Gastrocnemius medialis (tissue), 4 donors: ENCODE data around the gene CLCN3. TPM values are rescaled to one million over a fixed set of nuclear protein-coding genes. Genes with fewer than 3 reads are reported as not detected.
A peak's percentile ranks its signal among the peaks of the same experiment; 100 is the strongest.

Source experiments
- ATAC-seq, 2 donors: fragments of 150-250 bp; one replicate each; pipeline ENCODE4 v1.9.1; 2016
- DNase-seq, 2 donors: peaks; one replicate each; pipeline ENCODE4 v3.0.0-alpha.2; 2019
- H3K27ac ChIP-seq, 4 donors: fragments of 200-600 bp; sonication (generic); 1 replicate in 1 of 4; 2 replicates in 3 of 4; pipeline ENCODE4 v1.5.1; 2016 to 2018; ENCODE audit warnings: mild to moderate bottlenecking in 2 of 4, moderate library complexity in 1 of 4
- H3K27me3 ChIP-seq, 3 donors: fragments of 200-600 bp; sonication (generic) in 2 of 3; 1 replicate in 1 of 3; 2 replicates in 2 of 3; pipeline versions ENCODE4 v1.5.1 to v1.6.0; 2016 to 2019; ENCODE audit warnings: mild to moderate bottlenecking in 1 of 3, moderate library complexity in 1 of 3
- H3K36me3 ChIP-seq, 2 donors: fragments of 200-600 bp; sonication (generic) in 1 of 2; one replicate each; pipeline ENCODE4 v1.5.1; 2017 to 2018
- H3K4me1 ChIP-seq, 2 donors: fragments of 200-600 bp; sonication (generic) in 1 of 2; one replicate each; pipeline ENCODE4 v1.5.1; 2016 to 2017; ENCODE audit warnings: mild to moderate bottlenecking in 2 of 2
- H3K4me3 ChIP-seq, 4 donors: fragments of 200-600 bp; sonication (generic) in 3 of 4; 1 replicate in 1 of 4; 2 replicates in 3 of 4; pipeline ENCODE4 v1.5.1; 2016 to 2019; ENCODE audit warnings: mild to moderate bottlenecking in 2 of 4
- H3K9me3 ChIP-seq, 3 donors: fragments of 200-600 bp; sonication (generic) in 2 of 3; 1 replicate in 1 of 3; 2 replicates in 2 of 3; pipeline ENCODE4 v1.5.1; 2016 to 2019
- CTCF ChIP-seq, 5 experiments: fragments of 450-650 bp in 3 of 5; fragments of 200-600 bp in 2 of 5; sonication (generic) in 2 of 5; IDR thresholded peaks in 4 of 5; conservative IDR thresholded peaks in 1 of 5; 1 replicate in 4 of 5; 2 replicates in 1 of 5; pipeline ENCODE4 v1.5.1; 2016 to 2019; ENCODE audit warnings: antibody characterized with exemption in 5 of 5, mild to moderate bottlenecking in 3 of 5, moderate library complexity in 3 of 5
- POLR2A ChIP-seq, 2 donors: fragments of 450-650 bp; IDR thresholded peaks; one replicate each; pipeline ENCODE4 v1.6.1; 2017; ENCODE audit warnings: antibody characterized with exemption in 2 of 2, mild to moderate bottlenecking in 2 of 2, moderate library complexity in 2 of 2
- in situ Hi-C, 4 donors: fragments of 200-750 bp; cut with MboI; loops; one replicate each; pipeline versions ENCODE4 v1.15.0 to v1.8.0; 2017; ENCODE audit warnings: low sequenced_read_pairs in 4 of 4
- intact Hi-C: fragments of 100-400 bp; cut with DNase I; formaldehyde crosslinking; loops from one replicate; pipeline ENCODE4 v1.15.1; 2023; ENCODE audit warnings: low total_unique reads
- total RNA-seq, 4 donors: library from RNA; depleted of rRNA; stranded (reverse); fragments of >200 nt; gene quantifications; one replicate each; pipeline versions ENCODE4 v1.1.0 to v1.2.3, GENCODE V29; 2016

The CLCN3 gene
- total RNA-seq, 4 donors from 2014 or later: 18.7 to 24.8 (median 20.5) TPM

GRCh38 chr4:169603312-169603711 lies 17.1 kb upstream of the CLCN3 start:
- ATAC-seq (no peak), DNase-seq (no peak)
- TF ChIP-seq CTCF (IDR thresholded peaks at IDR 0.05 in 4 of 5, conservative IDR thresholded peaks at IDR 0.05 in 1 of 5) (no peak), POLR2A (IDR thresholded peaks at IDR 0.05) (no peak)
- H3K27ac ChIP-seq: no peak overlapping the region
- H3K36me3 ChIP-seq: peaks cover 0 to 17% of the 10 kb centered on the region in 2 donors
- no peaks in the 10 kb centered on the region for H3K27me3 ChIP-seq
- H3K9me3 ChIP-seq: no peaks in the 10 kb centered on the region
- intact Hi-C loops: no loop called here
- no peaks in the 10 kb centered on the region for H3K4me1 ChIP-seq
- no peak overlapping the region for H3K4me3 ChIP-seq
- in situ Hi-C loops: loop anchor here in 3 of 4 donors (25.0 kb wide), 2 partner anchors 109 to 434 kb away; partner anchors contain the start of gene MFAP3L (in 3 of the 3)

- no peak for ATAC-seq
- Histone ChIP-seq H3K4me3 (no peak overlapping the region), H3K27me3 (no peaks in the 10 kb centered on the region), H3K27ac (no peak overlapping the region), H3K36me3 (peaks cover 0 to 17% of the 10 kb centered on the region in 2 donors), H3K9me3 (no peaks in the 10 kb centered on the region), H3K4me1 (no peaks in the 10 kb centered on the region)
- intact Hi-C loops: no loop called here
- DNase-seq: no peak
- TF ChIP-seq POLR2A (IDR thresholded peaks at IDR 0.05) (no peak), CTCF (IDR thresholded peaks at IDR 0.05 in 4 of 5, conservative IDR thresholded peaks at IDR 0.05 in 1 of 5) (no peak)
- in situ Hi-C loops: loop anchor here in 3 of 4 donors (25.0 kb wide), 2 partner anchors 108 to 433 kb away; partner anchors contain the start of gene MFAP3L (in 3 of the 3)
These were observed 16.1 kb upstream of the CLCN3 start for GRCh38 chr4:169604131-169604900.

- TF ChIP-seq CTCF (IDR thresholded peaks at IDR 0.05 in 4 of 5, conservative IDR thresholded peaks at IDR 0.05 in 1 of 5) (no peak), POLR2A (IDR thresholded peaks at IDR 0.05) (no peak)
- in situ Hi-C loops: loop anchor here in 3 of 4 donors (25.0 kb wide), 2 partner anchors 107 to 432 kb away; partner anchors contain the start of gene MFAP3L (in 3 of the 3)
- ATAC-seq: no peak
These were observed 15.5 kb upstream of the CLCN3 start for GRCh38 chr4:169604903-169605331.

GRCh38 chr4:169611157-169611556 lies 9.2 kb upstream of the CLCN3 start:
- no peak for DNase-seq
- H3K36me3 ChIP-seq: no peaks in the 10 kb centered on the region
- peak overlapping the region; percentile 61 to 92 (median 92) for H3K4me3 ChIP-seq
- intact Hi-C loops (loop anchor here (2.0 to 5.0 kb wide), 2 partner anchors 340 to 481 kb away; partner anchors contain the start of gene SH3RF1), in situ Hi-C loops (loop anchor here (10.0 to 25.0 kb wide), 3 partner anchors 101 to 434 kb away; partner anchors contain the start of gene MFAP3L (in 3 of the 4))
- H3K27me3 ChIP-seq: no peaks in the 10 kb centered on the region
- TF ChIP-seq CTCF (IDR thresholded peaks at IDR 0.05 in 4 of 5, conservative IDR thresholded peaks at IDR 0.05 in 1 of 5) (no peak), POLR2A (IDR thresholded peaks at IDR 0.05) (no peak)
- ATAC-seq: no peak
- peak overlapping the region; percentile 93 to 99 (median 96) for H3K27ac ChIP-seq
- peaks cover 13 to 15% of the 10 kb centered on the region in 2 donors for H3K4me1 ChIP-seq
- H3K9me3 ChIP-seq: no peaks in the 10 kb centered on the region

More at GRCh38 chr4:169604903-169605331, 15.5 kb upstream of the CLCN3 start:
- H3K9me3 ChIP-seq: no peaks in the 10 kb centered on the region
- intact Hi-C loops: no loop called here
- H3K27me3 ChIP-seq: no peaks in the 10 kb centered on the region
- DNase-seq: no peak
- peaks cover 0 to 17% of the 10 kb centered on the region in 2 donors for H3K36me3 ChIP-seq
- no peak overlapping the region for H3K27ac ChIP-seq
- no peaks in the 10 kb centered on the region for H3K4me1 ChIP-seq
- no peak overlapping the region for H3K4me3 ChIP-seq
